IPS-NIHi7 (cell line): ENCODE data around the gene AP4B1.

Source experiments
- DNase-seq: peaks from one replicate; pipeline ENCODE4 v3.0.0; 2012; ENCODE audit warnings: mixed read lengths; ENCODE audit errors: extremely low spot score

The AP4B1 gene

GRCh38 chr1:113930499-113931161 lies 26.0 kb upstream of the AP4B1 start:
- DNase-seq = peak; percentile 41

GRCh38 chr1:113929750-113930498 lies 25.3 kb upstream of the AP4B1 start:
- peak; percentile 61 for DNase-seq

GRCh38 chr1:113928941-113929749 lies 24.5 kb upstream of the AP4B1 start, which contains the start of gene HIPK1:
HIPK1 (plus strand) TSS chr1:113929324.
- peak; percentile 96 for DNase-seq

GRCh38 chr1:113928187-113928930 lies 23.8 kb upstream of the AP4B1 start:
- no peak for DNase-seq

GRCh38 chr1:113924473-113924872 lies 19.9 kb upstream of the AP4B1 start:
- DNase-seq = no peak

- no peak for DNase-seq
Observed at GRCh38 chr1:113922957-113923356, 18.4 kb upstream of the AP4B1 start.

GRCh38 chr1:113918243-113918642 lies 13.6 kb upstream of the AP4B1 start:
- no peak for DNase-seq

- DNase-seq = no peak
Observed at GRCh38 chr1:113917400-113918082, 12.9 kb upstream of the AP4B1 start.

GRCh38 chr1:113916974-113917373 lies 12.4 kb upstream of the AP4B1 start:
- no peak for DNase-seq

GRCh38 chr1:113913887-113914664 lies 9.5 kb upstream of the AP4B1 start:
- DNase-seq = no peak

GRCh38 chr1:113913312-113913668 lies 8.7 kb upstream of the AP4B1 start:
- no peak for DNase-seq

GRCh38 chr1:113912594-113913311 lies 8.2 kb upstream of the AP4B1 start:
- no peak for DNase-seq

- peak; percentile 78 for DNase-seq
Observed at GRCh38 chr1:113905435-113905861, 849 bp upstream of the AP4B1 start.

GRCh38 chr1:113904293-113904673 lies 316 bp downstream of the AP4B1 start:
- DNase-seq = peak; percentile 65

GRCh38 chr1:113903501-113904292 lies 902 bp downstream of the AP4B1 start:
- DNase-seq = no peak

GRCh38 chr1:113901191-113901590 lies 3.4 kb downstream of the AP4B1 start:
- DNase-seq = no peak

GRCh38 chr1:113899111-113899510 lies 5.5 kb downstream of the AP4B1 start:
- DNase-seq = no peak

- DNase-seq = no peak
Observed at GRCh38 chr1:113898241-113898814, 6.3 kb downstream of the AP4B1 start.

- DNase-seq = no peak
Observed at GRCh38 chr1:113895961-113896360, 8.6 kb downstream of the AP4B1 start.
